HG02588 (cell line): ENCODE results near the gene AMDHD2.

Experiments used
- ATAC-seq: cut with Tn5 transposase; IDR thresholded peaks from one replicate; pipeline ENCODE4 v1.9.1; 2021; ENCODE audit warnings: mild to moderate bottlenecking, moderate library complexity; ENCODE audit not compliant: unreplicated experiment

AMDHD2 gene

DNA sequence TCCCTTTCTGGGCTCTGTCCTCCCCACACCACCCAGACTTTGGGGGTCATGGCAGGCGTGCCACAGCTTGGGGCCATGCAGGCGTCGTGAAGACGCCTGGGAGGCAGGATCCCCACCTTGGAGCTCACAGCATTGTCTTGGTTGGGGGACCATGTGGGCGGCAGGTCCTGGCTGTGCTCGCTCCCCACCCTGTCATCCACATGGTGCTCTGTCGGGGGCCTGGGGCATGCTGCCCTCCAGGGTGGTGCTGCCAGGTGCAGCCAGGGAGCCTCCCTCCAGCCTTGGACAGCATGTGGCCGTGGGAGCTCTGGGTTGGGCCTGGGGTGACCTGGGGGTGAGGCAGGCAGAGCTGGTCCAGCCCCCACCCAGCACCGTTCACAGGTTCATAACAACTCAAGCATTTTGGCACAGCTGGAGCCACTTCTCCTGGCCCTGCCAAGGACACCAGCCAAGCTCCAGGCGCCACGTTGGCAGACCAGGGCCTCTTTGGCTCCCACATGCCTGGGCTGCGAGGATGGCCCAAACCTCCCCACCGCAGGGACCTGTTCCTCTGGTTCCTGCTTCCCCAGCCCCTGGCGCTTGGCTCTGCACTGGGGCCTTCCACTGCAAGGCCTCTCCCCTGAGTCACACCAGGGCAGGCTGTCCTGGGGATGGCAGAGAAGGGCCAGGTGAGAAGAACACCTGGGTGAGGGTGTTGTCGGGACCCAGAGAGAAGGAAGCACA is 21.5 kb upstream of the AMDHD2 start:
- ATAC-seq, result no peak

- ATAC-seq, result no peak
Observed at GRCh38 chr16:2499454-2499853, 20.7 kb upstream of the AMDHD2 start.

DNA sequence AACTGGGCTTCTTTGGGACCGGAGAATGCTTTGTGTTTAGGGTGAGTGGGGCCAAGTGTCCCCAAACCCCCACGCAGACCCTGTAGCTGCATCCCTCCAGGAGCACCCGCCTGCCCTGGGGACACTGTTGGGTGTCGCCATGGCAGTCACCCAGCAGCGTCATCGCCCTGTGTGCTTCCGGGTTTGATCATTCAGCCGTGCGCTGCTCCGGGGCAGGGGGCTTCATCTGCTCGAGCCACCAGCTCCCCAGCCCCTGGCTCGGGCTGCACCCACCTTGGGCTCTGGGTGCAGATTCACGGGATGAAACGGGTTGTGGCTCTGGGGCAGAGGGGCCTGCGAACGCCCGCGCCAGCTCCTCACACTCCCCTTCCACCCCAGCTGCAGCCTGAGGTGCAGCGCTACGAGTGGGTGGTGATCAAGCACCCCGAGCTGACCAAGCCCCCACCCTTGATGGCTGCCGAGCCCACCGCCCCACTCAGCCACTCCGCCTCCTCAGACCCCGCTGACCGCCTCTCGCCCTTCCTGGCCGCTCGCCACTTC is 20.2 kb upstream of the AMDHD2 start:
- no peak for ATAC-seq

- no peak for ATAC-seq
Observed at GRCh38 chr16:2500430-2500917, 19.7 kb upstream of the AMDHD2 start.

- no peak for ATAC-seq
Observed at GRCh38 chr16:2500918-2501750, 19.0 kb upstream of the AMDHD2 start.

GRCh38 chr16:2501946-2502895 is 17.9 kb upstream of the AMDHD2 start:
- ATAC-seq, result no peak

GRCh38 chr16:2505695-2506094 is 14.5 kb upstream of the AMDHD2 start:
- no peak for ATAC-seq

- ATAC-seq, result peak; percentile 50
Observed at GRCh38 chr16:2507052-2507659, 13.0 kb upstream of the AMDHD2 start.

GRCh38 chr16:2507665-2508064 is 12.5 kb upstream of the AMDHD2 start:
- peak; percentile 7 for ATAC-seq

DNA sequence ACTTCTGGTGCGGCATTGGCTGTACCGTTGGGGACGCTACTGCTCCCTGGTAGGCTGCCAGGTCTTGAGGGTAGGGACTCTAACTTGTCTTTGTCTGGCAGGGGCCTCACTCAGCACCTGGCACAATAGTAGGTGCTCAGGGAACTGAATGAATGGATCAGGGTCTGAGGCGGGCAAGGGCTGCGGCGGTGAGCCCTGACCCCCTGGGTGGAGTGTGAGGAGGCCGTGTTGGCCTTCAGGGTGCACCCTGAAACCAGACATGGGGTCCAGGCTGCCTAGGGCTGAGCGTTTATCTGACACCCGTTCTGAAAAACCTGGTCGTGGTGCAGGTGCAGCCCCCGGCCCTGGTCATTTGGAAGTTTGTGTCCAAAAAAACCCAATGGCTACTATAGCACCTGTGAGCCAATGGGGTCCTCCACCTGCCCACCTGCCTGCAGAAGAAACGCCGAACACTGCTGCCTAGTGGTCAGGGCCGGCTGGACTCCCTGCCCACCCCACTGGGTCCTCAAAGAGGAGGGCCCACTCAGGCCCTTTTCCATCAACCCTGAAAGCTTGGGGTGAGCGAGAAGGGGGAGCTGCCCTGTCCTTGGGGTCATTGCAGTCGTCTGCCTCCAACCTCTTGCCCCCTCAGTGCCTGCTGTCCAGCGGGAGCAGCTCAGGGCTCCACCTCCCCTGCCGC is 11.3 kb upstream of the AMDHD2 start:
- no peak for ATAC-seq

- no peak for ATAC-seq
Observed at GRCh38 chr16:2511128-2511800, 8.9 kb upstream of the AMDHD2 start.

GRCh38 chr16:2511996-2512734 is 8.0 kb upstream of the AMDHD2 start:
- ATAC-seq, result no peak

- no peak for ATAC-seq
Observed at GRCh38 chr16:2512735-2513404, 7.3 kb upstream of the AMDHD2 start.

GRCh38 chr16:2513405-2514332 is 6.5 kb upstream of the AMDHD2 start, which contains the start of gene ATP6V0C:
Gene ATP6V0C (plus strand): TSS chr16:2513952. CDS start chr16:2514104, 152 bp downstream.
- ATAC-seq, result peak; percentile 72

GRCh38 chr16:2514333-2515179 is 5.6 kb upstream of the AMDHD2 start:
- ATAC-seq, result no peak
